HG02798 (cell line): ENCODE data around the gene FAM83C.

Experiments used
- ATAC-seq: cut with Tn5 transposase; IDR thresholded peaks from one replicate; pipeline ENCODE4 v1.9.1; 2021; ENCODE audit warnings: mild to moderate bottlenecking; ENCODE audit not compliant: unreplicated experiment, poor library complexity

Gene FAM83C

DNA sequence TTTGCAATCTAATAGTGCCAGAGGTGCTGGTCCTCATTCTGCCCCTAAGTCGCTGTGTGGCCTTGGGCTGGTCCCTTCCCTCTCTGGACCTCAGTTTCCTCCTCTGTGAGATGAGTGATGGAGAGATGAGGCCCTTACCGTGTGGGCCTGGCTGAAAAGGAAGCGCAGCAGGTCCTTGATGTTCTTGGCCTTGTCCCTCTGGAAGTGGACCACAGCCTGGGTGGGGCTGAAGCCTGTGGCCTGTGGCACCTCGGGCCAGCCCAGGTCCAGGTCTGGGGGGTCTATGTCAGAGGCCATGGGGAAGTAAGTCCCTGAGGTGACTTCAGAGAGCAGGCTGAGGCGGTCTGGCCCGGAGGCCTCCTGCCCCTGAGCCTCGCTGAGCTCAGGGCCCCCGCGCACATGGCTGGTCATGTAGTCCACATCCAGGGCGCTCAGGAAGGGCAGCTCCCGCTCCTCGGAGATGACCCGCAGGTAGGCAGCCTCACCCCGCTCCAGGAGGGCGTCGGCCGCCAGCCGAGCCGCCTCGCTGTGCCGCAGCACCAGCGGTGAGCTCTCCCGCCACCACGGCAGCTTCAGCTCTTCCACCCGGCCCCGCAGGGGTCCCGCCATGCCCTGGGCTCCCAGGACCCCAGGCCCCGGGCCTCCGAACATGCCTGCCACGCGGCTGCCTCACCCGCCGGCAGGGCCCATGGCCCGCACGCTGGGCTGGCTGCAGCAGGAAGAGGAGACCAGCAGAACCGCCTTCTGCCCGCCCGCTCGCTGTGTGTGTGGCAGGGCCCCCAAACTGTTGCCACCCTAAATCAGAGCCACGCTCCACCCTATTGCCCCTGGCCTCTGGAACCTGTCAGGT, at the start of gene FAM83C:
TSS of gene FAM83C (minus strand) at position 772 of the 850 bp plus-strand sequence. CDS start at position 651, 121 bp downstream.
- ATAC-seq, result no peak

DNA sequence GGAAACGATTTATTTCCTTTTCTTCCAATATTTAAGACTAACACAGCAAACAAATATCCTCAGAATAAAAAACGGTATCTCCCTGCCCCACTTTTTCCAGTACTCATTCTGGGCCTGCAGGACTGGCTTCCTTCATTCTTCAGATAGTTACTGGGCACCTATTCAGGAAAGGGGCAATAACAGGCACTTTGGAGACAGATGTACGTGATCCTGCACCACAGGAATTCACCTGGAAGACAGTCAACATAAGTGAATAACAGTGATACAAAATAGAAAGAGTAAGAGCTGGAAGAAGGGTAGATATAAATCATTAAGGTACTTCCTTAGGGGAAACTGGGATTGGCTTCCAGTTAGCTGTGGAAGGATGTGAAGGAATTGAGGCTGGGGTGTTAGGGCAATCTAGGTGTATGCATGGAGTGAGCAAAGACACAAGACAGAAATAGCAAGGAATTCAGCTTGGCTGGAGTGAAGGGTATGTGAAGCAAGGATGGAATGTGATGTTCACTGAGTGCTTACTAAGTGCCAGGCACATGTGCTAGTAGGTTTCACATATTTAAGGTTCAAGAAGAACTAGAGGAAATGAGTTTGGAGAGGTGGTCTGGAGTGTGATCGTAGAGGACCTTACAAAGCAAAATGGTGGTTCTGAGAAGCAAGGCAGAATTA, 49.3 kb upstream of the FAM83C start:
- no peak for ATAC-seq

DNA sequence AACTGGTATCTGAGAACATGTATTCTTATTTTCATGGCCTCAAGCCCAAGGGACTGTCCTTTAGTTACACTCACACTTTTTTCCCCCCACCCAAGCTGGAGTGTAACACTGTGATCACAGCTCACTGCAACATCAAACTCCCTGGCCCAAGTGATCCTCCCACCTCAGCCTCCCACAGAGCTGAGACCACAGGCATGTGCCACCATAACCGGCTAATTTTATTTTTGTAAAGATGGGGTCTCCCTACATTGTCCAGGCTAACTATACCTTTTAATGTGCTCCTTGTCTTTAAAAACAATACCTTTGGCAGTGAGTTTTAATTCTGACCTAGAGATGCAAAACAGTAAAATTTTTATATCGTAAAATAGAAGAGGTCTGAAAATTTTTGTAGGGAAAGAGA, 48.2 kb upstream of the FAM83C start:
- ATAC-seq, result no peak

DNA sequence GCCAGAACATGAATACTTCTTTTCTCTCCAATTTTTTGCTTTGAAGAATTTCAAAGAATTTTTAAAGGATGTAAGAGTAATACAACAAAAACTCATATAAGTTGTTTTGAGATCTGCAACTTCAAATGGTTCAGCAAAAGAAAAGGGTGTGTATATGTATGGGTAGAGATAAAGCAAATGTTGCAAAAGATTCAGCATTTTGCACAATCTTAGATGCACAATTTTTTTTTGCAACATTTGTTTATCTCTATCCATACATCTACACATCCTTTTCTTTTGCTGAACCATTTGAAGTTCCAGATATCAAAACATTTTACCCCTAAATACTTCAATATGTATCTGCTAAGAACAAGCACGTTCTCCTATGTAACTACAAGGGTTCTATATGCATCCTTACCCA, 47.4 kb upstream of the FAM83C start:
- ATAC-seq, result no peak

DNA sequence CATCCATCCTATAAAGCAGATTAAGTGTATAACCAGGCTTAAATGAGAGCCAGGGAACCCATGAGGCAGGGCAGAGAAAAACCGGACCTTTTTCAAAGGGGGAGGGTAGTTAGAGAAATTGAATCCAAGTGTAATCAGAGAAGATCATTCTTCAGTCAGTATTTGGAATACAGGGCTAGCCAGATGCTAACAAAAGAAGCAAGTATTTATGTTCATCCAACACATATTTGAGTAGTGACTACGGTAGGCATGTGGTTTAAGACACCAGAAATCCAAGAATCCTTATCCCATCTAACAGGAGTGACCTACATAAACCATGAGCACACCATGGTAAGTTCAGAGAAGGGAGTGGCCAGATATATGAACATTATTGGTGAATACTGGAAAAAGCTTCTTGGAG, 46.8 kb upstream of the FAM83C start:
- no peak for ATAC-seq

DNA sequence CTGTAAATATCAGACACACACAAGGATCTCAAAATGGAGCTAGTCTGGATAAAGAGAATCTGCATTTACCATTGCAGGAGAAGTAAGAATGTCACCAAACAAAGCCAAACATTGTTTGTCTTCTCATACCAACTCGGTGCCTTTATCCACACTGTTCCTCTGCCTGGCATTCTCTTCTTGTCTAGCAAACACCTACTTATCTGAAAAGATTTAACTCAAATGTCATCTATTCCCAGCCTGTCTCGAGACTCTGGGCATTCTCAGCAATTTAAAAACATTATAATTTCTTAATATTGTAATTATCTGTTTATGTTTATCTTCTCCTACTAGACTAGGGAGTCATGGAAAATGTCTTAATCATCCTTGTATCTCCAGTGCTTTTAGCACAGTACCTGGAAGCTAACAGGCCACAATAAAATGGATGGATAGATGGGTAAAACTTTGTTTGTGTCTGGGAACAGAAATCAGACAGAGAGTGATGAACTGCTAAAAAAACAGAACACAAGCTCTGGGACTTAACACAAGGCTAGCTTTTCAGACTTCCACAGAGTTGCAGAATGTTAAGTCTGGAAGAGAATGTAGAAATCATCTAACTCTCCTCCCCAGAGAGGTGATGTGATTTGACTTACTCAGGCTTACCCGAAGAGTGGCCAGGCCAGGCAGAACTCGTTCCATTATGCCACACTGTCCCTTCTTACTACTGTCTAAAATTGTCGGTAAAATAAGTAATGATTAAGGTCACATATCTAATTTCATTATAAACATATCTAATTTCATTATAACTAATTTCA, 42.3 kb upstream of the FAM83C start:
- ATAC-seq, result no peak

DNA sequence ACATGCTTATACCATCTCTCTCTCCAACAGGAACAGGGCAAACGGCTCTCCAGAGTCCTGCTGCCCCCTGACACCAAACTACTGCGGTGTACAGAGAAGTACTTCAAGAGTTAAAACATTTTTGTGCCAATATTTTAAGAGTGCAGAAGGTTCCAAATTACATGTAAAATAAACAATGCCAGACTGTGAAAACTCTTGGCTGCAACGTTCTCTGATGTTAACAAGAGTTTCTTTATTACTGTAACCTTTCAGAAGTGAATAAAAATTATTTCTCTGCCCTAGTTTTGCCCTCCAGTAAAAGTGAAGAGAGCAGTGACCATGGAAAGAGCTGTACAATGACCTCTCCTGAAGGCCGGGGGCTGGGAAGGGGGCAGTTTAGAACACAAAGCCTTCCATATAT, 41.4 kb upstream of the FAM83C start:
- ATAC-seq, result no peak

DNA sequence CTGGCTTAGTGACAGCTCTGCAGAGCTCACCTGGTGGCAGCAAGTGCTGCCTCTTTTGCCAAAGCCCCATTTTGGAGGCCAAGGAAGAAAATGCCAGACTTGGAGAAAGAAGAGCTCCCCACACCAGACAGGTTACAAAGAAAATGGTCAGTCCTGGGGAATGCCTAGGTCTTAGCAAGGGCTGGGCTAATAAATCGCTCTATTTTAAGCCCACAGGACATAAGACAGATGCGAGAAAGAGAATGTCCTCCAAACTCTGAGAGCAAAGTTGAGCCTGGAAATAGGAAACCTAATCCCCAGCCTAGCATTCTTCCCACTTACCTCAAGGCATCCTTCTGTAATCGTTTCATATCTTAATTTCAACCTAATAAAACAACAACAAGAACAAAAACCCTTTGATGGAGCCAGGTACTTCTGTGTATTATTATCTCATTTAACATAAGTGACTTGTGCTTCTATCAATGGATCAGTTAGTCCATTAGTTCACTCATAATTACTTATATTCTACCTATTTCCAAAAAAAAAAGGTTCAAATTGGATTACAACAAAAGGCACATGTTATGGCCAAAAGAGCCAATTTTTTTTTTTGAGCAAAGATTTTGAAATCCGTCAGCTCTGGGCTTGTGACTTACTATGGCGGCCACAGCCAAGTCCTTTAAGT, 40.4 kb upstream of the FAM83C start:
- ATAC-seq, result no peak

DNA sequence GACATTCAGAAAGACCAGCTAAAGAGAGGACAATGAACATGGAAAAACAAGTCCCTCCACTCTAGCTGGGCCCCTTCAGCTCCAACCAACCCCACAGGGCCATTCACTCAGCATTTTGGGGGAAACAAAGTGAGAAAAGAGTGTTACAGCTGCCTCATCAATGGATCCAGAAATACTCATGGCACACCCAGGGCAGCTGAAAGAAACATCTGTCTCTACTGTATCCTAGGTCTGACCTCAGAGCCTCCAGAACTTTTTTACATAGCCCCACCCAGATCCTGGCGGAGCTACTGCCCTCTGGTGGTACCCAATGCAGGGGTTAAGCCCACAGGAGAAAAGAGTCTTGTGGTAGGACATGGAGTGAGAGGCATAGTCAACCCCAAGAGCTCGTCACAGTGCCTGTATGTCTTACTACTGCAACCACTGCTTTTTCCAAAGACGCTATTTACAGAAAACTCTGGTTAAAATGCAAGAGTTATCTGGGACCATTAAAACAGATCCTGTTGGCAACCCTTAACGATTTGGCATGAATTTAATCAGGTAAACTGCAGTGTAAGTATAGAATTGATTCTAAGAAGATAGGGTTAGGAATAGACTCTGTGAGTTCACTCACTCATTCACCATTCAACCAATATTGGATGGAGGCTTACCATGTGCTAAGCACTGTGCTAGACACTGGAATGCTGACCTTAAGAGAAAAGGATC, 37.4 kb upstream of the FAM83C start:
- ATAC-seq, result no peak

DNA sequence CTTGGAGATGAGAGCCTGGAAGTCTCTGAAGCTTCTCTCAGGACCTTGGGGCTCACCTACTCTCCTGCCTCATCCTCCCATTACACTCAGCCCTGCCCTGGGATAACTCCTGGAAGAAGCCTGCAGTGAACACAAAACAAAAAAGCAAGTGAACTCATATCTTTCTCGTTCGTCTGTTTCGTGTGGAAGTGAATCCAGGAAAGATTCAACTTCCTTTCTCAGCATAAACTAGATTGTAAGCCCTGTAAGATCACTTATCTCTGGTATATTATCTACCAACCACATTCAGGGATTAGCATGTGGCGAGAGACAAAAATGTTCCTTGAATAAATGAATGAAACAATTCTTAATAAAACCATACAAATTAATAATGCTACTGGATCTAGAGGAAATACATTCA, 36.5 kb upstream of the FAM83C start:
- no peak for ATAC-seq

DNA sequence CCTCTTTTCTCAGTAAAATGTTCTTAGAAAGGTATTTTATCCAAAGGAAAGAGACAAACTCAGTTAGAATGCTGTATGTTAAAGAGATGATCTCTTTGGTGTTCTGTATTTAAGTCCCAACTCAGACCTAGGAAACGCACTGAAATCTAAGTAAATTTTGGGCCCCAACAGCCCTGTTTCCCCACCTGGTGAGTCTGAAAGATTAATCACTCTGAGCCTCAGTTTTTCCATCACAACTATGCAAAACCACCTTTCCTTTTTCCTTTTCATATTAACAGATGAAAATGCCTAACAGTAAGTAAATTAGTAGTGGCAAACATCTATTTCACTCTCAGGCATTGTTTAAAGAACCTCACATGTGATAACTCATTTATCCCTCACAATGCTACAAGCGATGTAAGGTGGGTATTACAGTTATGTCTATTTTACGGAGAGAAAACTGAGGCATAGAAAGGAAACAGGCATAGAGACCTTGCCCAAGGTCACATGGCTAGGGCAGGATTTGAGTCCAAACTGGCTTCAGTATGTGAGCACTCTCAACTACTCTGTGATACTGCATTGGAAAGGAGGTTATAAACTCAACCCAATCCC, 36.0 kb upstream of the FAM83C start:
- no peak for ATAC-seq

DNA sequence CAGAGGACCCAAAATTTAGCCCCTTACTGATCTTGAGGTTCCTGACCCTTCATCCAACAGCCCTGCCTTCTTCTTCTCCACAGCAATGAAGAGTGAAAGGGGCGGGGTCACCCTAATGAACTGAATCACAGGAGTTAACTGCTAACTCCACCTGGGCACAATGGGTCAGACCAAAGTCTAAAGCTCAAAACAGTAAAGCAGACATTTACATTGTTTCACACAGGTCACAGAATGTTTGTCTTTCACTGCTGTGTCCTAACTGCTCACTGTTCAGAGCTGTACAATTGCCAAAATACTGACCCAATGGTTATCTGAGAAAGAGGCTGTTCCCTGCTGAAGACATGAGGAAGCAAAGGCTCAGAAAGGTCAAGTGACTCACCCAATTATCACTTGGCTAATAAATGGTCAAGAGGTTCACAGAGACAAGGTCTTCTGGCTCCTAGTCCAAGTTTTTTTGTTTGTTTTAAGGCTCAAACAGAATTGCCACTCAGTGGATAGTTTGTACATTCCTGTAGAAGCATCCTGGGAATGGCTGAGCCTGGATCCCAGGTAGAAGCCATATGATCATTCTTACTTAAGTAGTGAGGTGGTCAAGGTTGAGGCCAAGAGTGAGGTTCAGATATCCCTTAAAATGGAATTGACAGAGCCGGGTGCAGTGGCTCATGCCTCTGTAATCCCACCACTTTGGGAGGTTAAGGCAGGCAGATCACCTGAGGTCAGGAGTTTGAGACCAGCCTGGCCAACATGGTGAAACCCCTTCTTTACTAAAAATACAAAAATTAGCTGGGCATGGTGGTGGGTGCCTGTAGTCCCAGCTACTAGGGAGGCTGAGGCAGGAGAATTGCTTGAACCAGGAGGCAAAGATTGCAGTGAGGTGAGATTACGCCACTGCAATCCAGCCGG, 35.1 kb upstream of the FAM83C start:
- ATAC-seq, result no peak

DNA sequence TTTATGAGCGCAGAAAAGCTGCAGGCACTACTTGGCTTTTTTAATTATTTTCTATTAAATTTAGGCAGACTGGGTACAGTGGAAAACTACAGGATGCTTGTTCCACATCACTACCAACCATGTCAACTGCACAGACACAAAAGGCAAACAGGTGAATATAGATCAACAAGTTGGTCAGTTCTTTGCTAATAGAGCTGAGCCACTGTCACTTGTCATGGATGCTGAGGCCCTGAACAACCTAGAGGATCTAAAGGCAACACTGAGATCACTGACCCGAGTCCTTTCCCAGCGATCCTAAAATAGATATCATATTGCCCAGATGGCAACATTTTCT, 34.5 kb upstream of the FAM83C start:
- no peak for ATAC-seq

DNA sequence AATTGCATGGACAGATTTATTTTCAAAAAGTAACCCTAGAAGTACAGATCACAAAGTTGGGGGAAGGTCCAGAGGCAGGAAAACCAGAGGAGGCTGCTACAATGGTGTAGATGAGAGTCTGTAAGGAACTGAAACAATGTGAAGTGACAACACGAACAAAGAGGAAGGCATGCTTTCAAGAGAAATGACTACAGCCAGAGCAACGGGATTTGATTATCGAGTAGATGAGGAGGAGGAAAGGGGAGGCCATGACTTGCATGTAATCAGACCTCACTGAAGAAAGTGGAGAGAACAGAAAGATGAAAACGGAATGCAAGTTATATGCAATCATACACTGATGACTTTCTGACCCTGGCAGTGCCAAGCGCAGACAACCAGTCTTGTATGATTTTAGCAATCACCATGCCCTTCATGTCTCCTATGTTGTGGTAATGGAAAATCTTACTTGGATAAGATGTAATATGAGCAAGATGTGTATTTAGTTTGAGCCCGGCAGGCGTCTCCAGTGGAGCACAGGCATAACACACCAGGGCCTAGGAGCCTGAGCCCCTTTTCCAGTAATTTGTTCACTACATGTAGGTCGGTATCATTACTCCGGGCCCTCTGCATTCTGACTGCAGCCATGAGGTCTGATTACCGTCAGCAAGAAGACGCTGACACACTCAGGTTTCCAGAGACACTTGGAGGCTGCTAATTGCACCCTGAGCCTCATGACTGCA, 34.0 kb upstream of the FAM83C start:
- no peak for ATAC-seq

DNA sequence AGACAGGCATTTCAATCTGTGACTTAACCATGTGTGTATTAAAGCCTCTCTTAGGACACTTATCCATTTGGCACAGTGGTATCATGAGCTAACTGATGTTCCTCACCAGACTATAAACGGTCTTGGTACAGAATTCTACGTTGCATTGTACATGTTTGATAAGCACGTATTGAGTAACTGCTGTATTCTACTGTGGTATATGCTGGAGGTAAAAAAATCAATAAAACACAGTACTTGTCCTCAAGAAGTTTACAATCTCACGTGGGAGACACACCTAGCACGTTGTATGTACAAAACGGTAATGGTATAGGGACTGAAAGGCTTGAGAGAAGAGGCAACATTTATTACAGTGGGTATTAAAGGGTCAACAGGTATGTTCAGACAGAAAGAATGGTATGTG, 33.2 kb upstream of the FAM83C start:
- ATAC-seq, result no peak

DNA sequence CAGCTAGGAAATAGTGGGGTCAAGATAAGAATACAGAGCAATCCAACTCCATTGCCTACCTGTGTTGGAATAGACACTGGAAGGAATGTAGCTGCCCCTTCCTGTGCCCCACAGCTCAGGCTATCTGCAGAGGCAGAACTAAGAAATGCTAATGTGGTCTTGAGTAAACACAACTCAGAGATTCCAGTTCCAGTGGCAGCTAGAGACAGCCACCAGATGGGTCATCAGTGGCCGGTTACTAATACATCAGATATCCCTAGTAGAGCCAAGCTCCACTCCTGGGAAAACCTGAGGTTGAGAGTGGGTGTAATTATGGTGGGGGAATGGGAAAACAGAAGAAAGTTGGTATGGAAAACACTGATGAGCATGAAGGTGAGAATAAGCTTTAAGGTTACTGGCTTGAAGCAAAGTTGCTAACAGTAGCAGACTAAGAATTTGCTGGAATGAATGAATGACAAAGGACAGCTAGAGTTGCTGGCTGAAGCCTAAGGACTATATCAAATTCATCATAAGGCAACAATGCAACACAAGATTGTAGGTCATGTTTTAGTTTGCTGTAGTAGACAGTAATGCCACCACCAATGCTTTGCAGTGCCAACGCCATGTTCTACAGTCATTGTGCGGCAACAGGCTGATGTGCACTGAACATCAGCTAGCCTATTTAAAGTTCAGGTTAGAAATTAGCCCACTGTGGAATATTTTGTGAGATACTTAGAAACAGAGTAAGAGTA, 28.3 kb upstream of the FAM83C start:
- ATAC-seq, result no peak

DNA sequence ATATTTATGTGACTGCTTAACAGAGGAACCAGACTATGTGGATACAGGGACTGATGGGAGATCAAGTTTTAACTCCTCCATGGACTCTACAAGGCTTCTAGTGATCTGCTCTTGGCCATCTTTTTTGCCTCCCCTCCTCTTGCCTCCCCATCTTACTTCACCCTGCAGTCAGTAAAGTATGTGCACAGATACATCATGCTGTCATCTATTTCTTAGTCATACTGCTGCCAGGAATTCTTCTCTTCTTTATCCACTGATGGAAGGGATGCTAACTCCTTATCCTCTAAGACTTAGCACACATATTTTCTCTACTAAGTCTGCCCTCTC, 27.6 kb upstream of the FAM83C start:
- no peak for ATAC-seq
